ENCODE results near the gene MN1.

Gene MN1

GRCh38 chr22:27827604-27828587 lies 26.3 kb upstream of the MN1 start:
- no peak for DNase-seq (ENCODE audit: low read depth, low spot score)

DNA sequence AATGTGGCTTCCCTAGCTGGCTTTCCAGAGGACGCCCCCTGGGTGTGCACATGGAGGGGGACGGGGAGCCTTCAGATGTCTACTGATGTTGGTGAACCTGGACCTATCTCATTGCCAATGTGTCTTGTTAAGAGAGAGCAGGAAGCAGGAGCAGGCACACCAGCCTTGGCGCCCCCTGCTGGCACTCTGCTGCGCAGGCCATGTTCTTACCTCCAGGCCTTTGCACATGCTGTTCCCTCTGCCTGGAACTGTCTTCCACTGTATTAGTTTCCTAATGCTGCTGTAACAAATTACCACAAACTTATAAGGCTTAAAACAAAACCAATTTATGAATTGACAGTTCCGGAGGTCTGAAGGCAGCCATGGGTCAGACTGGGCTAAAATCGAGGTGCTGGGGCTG lies 23.6 kb upstream of the MN1 start:
- no peak for DNase-seq (ENCODE audit: low read depth, low spot score)

- no peak for DNase-seq (ENCODE audit: low read depth, low spot score)
These were observed 21.7 kb upstream of the MN1 start for GRCh38 chr22:27823221-27823620.

DNA sequence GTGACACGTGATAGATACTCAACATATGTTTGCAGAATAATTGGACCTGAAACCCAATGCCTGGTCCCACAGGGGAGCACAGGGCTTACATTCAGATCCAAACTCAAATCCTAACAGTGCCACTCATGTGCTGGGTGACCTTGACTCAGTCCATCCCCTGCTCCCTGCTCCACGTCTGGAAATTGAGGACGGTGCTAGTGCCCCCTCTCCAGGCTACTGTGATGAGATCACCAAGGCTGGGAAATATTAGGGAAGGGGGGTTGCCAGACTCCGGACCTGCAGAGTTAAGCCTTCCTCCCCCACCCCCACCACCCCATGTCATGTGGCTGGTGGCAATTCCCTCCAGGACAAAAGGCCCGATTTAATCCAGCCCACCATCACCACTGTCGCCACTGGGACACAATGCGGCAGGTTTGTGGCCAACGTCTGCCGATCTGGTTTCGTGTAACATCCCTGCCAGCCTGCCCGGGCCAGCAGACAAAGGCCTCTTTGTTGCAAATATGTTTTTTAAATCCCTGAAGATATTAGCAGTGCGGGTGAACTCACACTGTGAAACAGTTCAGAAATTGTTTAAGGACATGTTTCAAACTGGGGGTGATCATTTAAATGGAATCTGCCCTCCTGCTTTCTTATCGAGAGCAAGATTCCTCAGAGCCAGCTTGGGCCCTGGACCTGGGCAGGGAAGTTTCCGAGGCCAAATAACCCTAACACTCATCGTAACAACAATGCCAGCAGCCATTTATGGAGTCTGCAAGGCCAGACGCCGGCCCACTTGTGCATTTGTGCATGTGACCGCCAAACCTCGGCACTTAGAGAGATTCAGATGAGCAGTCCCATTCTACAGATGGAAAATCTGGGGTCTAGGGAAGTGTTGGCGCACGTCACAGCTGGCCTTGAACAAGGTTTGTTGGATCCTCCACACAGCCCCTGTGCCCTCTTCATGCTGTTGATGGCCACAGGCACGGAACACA lies 19.6 kb upstream of the MN1 start:
- no peak for DNase-seq (ENCODE audit: low read depth, low spot score)

DNA sequence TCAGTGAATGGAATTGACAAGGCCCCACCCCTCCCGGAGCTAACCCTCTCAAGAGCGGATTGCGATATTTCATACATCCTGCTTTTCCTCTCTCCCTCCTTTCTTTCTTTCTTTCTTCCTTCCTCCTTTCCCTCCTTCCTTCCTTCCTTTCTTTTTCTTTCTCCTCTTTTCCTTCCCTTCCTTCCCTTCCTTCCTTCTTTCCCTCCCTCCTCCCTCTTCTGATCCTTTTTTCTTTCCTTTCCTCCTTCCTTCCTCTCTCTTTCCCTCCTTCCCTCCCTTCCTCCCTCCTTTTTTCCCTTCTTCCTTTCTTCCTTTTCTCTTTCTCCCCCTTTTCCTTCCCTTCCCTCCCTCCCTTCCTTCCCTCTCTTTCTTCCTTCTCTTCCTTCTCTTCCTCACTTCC lies 15.0 kb upstream of the MN1 start:
- no peak for DNase-seq (ENCODE audit: low read depth, low spot score)

DNA sequence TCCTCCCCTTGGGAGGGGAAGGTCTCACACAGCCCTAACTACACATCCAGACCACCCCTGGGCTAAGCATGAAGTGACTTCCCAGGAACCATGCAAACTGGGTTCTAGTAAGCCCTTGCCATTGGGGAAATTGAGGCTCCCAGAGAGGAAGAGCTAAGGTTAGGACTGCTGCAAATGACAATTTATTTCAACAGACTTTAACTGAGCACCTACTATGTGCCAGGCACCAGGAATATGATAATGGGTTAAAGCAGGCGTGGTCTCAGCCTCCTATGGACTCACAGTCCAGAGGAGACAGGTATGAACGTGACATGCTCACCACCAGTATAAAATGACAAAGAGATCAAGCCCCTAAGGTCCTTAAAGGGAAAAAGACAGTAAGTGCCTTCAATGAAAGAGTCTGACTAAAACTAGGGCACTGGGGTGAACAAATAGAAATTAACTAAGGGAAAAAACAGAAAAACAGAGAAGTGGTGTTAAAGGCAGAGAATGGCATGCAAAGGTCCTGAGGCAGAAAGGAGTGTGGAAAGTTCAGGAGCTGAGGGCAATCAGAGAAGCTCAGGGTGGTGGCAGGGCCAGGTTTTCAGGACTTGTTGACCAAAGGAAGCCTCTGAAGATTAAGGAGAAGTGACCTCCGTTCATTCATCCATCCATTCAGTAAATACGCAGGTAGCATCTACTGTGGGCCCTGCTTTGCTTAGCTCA lies 14.4 kb upstream of the MN1 start:
- DNase-seq (ENCODE audit: low read depth, low spot score) = no peak

DNA sequence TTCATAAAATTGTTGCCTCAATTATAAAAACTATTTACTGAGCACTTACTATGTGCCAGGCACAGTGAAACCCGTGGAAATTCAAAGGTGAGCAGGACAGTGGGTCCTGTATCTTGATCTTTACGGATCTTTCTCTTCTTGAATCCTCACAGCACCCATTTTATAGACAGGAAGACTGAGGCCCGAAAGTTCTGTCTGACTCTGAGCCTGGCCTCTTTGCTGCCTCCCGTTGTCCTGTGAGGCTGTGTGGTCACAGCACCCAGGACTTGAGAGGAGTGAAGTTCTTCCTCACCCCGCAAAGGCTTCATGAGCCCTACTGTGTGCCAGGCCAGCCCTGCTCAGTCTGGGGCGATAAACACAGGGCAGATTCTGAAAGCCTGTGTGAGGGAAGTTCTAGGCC lies 13.4 kb upstream of the MN1 start:
- no peak for DNase-seq (ENCODE audit: low read depth, low spot score)

- DNase-seq (ENCODE audit: low read depth, low spot score) = no peak
These were observed 10.2 kb upstream of the MN1 start for GRCh38 chr22:27811778-27812177.

- DNase-seq (ENCODE audit: low read depth, low spot score) = no peak
These were observed 9.1 kb upstream of the MN1 start for GRCh38 chr22:27810609-27811151.

- DNase-seq (ENCODE audit: low read depth, low spot score) = no peak
These were observed 8.4 kb upstream of the MN1 start for GRCh38 chr22:27809700-27810608.

DNA sequence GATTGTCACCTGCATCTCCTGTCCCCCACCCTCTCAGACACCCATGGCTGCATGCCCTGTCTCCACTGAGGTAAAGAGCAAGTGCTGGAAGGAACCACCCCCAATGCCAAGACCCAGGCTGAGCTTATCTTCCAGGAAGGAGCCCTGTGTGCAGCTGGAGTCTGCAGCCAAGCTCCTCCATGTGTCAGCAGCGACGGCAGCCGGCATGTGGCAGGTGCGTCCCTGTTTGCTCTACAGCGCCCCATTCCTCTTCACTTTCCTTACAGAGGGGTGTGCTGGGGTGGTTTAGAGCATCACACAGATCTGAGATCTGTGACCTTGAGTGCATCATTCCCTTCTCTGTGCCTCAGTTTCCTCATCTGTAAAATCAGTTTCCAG lies 7.7 kb upstream of the MN1 start:
- DNase-seq (ENCODE audit: low read depth, low spot score) = no peak

DNA sequence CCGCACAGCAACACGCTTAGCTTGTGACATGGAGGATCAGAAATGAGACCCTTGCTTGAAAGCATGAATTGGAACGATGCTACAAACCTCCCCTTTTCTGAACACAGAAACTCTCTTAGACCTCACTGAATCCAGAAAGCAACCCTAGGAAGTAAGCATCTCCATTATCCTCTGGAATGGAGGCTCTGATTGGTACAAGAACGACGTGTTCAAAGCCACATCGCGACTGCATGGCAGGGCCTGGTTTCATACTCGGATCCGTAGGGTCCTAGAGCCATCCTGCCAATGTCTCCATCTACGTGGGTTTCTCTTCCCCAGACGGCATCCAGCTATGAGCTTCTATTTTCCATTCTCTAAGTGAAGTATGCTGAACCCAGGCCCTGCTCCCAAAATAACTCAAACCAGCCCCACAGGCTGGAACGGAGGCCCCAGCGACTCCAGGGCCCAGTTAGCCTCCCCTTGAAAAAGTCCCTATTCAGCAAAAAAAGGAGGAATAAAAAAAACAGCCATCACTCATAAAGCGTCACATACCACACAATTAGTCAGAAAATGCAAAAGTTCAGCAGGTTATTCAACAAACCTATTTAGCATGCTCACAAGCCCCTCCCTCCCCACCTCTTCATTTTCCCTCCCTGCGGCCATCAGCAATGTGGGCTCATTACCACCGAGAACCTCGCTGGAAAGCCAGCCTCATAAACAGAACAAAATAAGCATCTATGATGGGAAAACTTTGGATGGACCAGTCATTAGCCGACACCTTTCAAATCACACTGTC lies 7.1 kb upstream of the MN1 start:
- DNase-seq (ENCODE audit: low read depth, low spot score) = no peak

DNA sequence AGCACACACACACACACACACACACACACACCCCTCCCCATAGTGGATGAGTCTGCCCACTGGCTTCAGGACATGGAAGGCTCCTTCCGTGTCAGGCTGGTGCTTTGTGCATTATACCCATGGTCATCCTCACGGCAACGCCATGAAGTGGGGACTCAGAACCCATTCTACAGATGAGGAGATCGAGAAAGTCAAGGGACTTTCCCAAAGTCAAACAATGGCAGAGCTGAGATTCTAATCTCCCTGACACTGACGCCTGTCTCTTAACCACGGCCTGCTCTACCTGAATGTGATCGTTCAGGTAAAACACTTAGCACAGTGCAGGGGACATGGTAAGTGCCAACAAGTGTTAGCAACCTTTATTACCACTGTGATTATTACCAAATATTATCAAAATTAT lies 4.3 kb upstream of the MN1 start:
- DNase-seq (ENCODE audit: low read depth, low spot score) = no peak

GRCh38 chr22:27804470-27805297 lies 3.1 kb upstream of the MN1 start:
- peak; percentile 27 for DNase-seq (ENCODE audit: low read depth, low spot score)

GRCh38 chr22:27803841-27804415 lies 2.4 kb upstream of the MN1 start:
- DNase-seq (ENCODE audit: low read depth, low spot score) = no peak

GRCh38 chr22:27802346-27803073 lies 954 bp upstream of the MN1 start:
- DNase-seq (ENCODE audit: low read depth, low spot score) = no peak

GRCh38 chr22:27801202-27801615 lies 347 bp downstream of the MN1 start:
- DNase-seq (ENCODE audit: low read depth, low spot score) = no peak
